Neural cell (in vitro differentiated cells): ENCODE measurements around the gene RNF212. TPM values are rescaled to one million over a fixed set of nuclear protein-coding genes. Genes with fewer than 3 reads are reported as not detected.

Source experiments
- H2AFZ ChIP-seq: fragments of 200-600, 300-800 bp; sonication (generic), shearing (Covaris generic); 2 replicates; pipeline ENCODE4 v1.6.0; 2014; ENCODE audit warnings: low read depth, mild to moderate bottlenecking, antibody characterized with exemption, low read length, moderate library complexity
- H3F3A ChIP-seq: fragments of 200-600 bp; shearing (Covaris generic); 2 replicates; pipeline ENCODE4 v1.6.1; 2016; ENCODE audit warnings: mild to moderate bottlenecking, moderate library complexity, mixed read lengths, antibody characterized with exemption, low read length; ENCODE audit not compliant: insufficient read depth, poor library complexity, severe bottlenecking
- H3K27ac ChIP-seq: fragments of 200-600, 300-800 bp; sonication (generic), shearing (Covaris generic); 2 replicates; pipeline ENCODE4 v1.5.1; 2014; ENCODE audit warnings: mild to moderate bottlenecking, low read length, moderate library complexity
- H3K27me3 ChIP-seq: fragments of 300-800, 200-600 bp; sonication (generic), shearing (Covaris generic); 2 replicates; pipeline ENCODE4 v1.6.0; 2014; ENCODE audit warnings: mild to moderate bottlenecking, low read depth, low read length, moderate library complexity; ENCODE audit not compliant: insufficient read depth
- H3K36me3 ChIP-seq: fragments of 300-800, 200-600 bp; sonication (generic), shearing (Covaris generic); 2 replicates; pipeline ENCODE4 v1.5.1; 2014; ENCODE audit warnings: mild to moderate bottlenecking, antibody characterized with exemption, low read length, moderate library complexity; ENCODE audit not compliant: insufficient read depth
- H3K4me2 ChIP-seq: fragments of 300-800, 200-600 bp; sonication (generic), shearing (Covaris generic); 2 replicates; pipeline ENCODE4 v1.6.0; 2014; ENCODE audit warnings: mild to moderate bottlenecking, low read length
- H3K4me3 ChIP-seq: fragments of 300-800, 200-600 bp; sonication (generic), shearing (Covaris generic); 2 replicates; pipeline ENCODE4 v1.5.1; 2014; ENCODE audit warnings: mild to moderate bottlenecking, low read length, moderate library complexity
- H3K79me2 ChIP-seq: fragments of 200-600 bp; shearing (Covaris generic); replicated peaks from 2 replicates; pipeline ENCODE4 v1.6.0; 2014; ENCODE audit warnings: mild to moderate bottlenecking, low read length, moderate library complexity; ENCODE audit not compliant: insufficient read depth
- H3K9ac ChIP-seq: fragments of 300-800, 200-600 bp; sonication (generic), shearing (Covaris generic); 2 replicates; pipeline ENCODE4 v1.6.1; 2016; ENCODE audit warnings: mild to moderate bottlenecking, low read length, mixed read lengths
- H3K9me2 ChIP-seq: fragments of 200-600 bp; shearing (Covaris generic); 2 replicates; pipeline ENCODE4 v1.6.1; 2016; ENCODE audit warnings: mild to moderate bottlenecking, low read length, mixed read lengths; ENCODE audit not compliant: insufficient read depth
- H3K9me3 ChIP-seq: fragments of 200-600, 300-800 bp; sonication (generic), shearing (Covaris generic); 2 replicates; pipeline ENCODE4 v1.6.1; 2016; ENCODE audit warnings: mild to moderate bottlenecking, mixed run types, low read length, moderate library complexity, mixed read lengths
- H4K20me1 ChIP-seq: fragments of 200-600 bp; shearing (Covaris generic); 2 replicates; pipeline ENCODE4 v1.6.1; 2016; ENCODE audit warnings: mild to moderate bottlenecking, mixed run types; ENCODE audit not compliant: insufficient read depth
- CTCF ChIP-seq: fragments of 450-650 bp; IDR thresholded peaks from 2 replicates; pipeline ENCODE4 v1.5.1; 2014; ENCODE audit warnings: antibody characterized with exemption, mild to moderate bottlenecking, moderate library complexity; ENCODE audit not compliant: poor library complexity, severe bottlenecking
- EP300 ChIP-seq: fragments of 450-650 bp; conservative IDR thresholded peaks from 2 replicates; pipeline ENCODE4 v1.6.1; 2014; ENCODE audit warnings: antibody characterized with exemption, mild to moderate bottlenecking, moderate library complexity; ENCODE audit not compliant: poor library complexity, severe bottlenecking
- EZH2 ChIP-seq: fragments of 200-600, 300-800 bp; shearing (Covaris generic), sonication (generic); IDR thresholded peaks from 2 replicates; pipeline ENCODE4 v1.6.1; 2014; ENCODE audit warnings: antibody characterized with exemption, low read length, borderline replicate concordance, mild to moderate bottlenecking; ENCODE audit not compliant: insufficient read depth, poor library complexity, severe bottlenecking
- MXI1 ChIP-seq: fragments of 450-650 bp; conservative IDR thresholded peaks from 2 replicates; pipeline ENCODE4 v1.6.1; 2014; ENCODE audit warnings: antibody characterized with exemption, mild to moderate bottlenecking; ENCODE audit not compliant: poor library complexity, severe bottlenecking
- POLR2AphosphoS5 ChIP-seq: IDR thresholded peaks from 2 replicates; pipeline ENCODE4 v1.6.1; 2012
- RAD21 ChIP-seq: fragments of 450-650 bp; conservative IDR thresholded peaks from 2 replicates; pipeline ENCODE4 v1.6.1; 2014; ENCODE audit warnings: antibody characterized with exemption, mild to moderate bottlenecking, moderate library complexity
- REST ChIP-seq: IDR thresholded peaks from 2 replicates; pipeline ENCODE4 v1.6.1; 2012; ENCODE audit warnings: borderline replicate concordance
- SMC3 ChIP-seq: fragments of 450-650 bp; conservative IDR thresholded peaks from 2 replicates; pipeline ENCODE4 v1.6.1; 2014; ENCODE audit warnings: antibody characterized with exemption, mild to moderate bottlenecking, moderate library complexity; ENCODE audit not compliant: poor library complexity
- TAF1 ChIP-seq: IDR thresholded peaks from 2 replicates; pipeline ENCODE4 v1.6.1; 2012; ENCODE audit warnings: low read depth
- polyA plus RNA-seq: library from polyadenylated mRNA; depleted of rRNA; stranded (reverse); fragments of >200 nt; gene quantifications from 2 replicates; pipeline ENCODE4 v1.2.3, GENCODE V29; 2014

RNF212 gene
- polyA plus RNA-seq, 1 donor from 2014 or later = 1.5 TPM

GRCh38 chr4:1152290-1152689, 38.9 kb upstream of the RNF212 start:
- Histone ChIP-seq H3K4me2 (no peak overlapping the region), H2AFZ (no peak overlapping the region), H3K9ac (no peak overlapping the region), H3K79me2 (no peaks in the 10 kb centered on the region), H3K36me3 (no peaks in the 10 kb centered on the region), H3K4me3 (no peak overlapping the region), H3K9me2 (no peaks in the 10 kb centered on the region), H3K27me3 (no peaks in the 10 kb centered on the region), H4K20me1 (no peaks in the 10 kb centered on the region), H3K9me3 (no peaks in the 10 kb centered on the region), H3F3A (no peaks in the 10 kb centered on the region), H3K27ac (no peak overlapping the region)
- no peak for TF ChIP-seq POLR2AphosphoS5
- no peak for TF ChIP-seq SMC3
- no peak for TF ChIP-seq MXI1
- TF ChIP-seq CTCF = no peak
- TF ChIP-seq TAF1 = no peak
- no peak for TF ChIP-seq EP300
- TF ChIP-seq EZH2 = no peak
- no peak for TF ChIP-seq RAD21
- no peak for TF ChIP-seq REST

GRCh38 chr4:1151541-1151940, 38.2 kb upstream of the RNF212 start:
- H3K9ac ChIP-seq = no peak overlapping the region
- no peaks in the 10 kb centered on the region for H4K20me1 ChIP-seq
- H3K9me2 ChIP-seq = no peaks in the 10 kb centered on the region
- no peak overlapping the region for H3K4me3 ChIP-seq
- no peaks in the 10 kb centered on the region for H3F3A ChIP-seq
- H2AFZ ChIP-seq = no peak overlapping the region
- no peak overlapping the region for H3K4me2 ChIP-seq
- H3K79me2 ChIP-seq = no peaks in the 10 kb centered on the region
- H3K36me3 ChIP-seq = no peaks in the 10 kb centered on the region
- no peaks in the 10 kb centered on the region for H3K27me3 ChIP-seq
- no peak for TF ChIP-seq SMC3
- no peak for TF ChIP-seq MXI1
- no peak for TF ChIP-seq POLR2AphosphoS5
- TF ChIP-seq EP300 = no peak
- TF ChIP-seq CTCF = no peak
- no peak for TF ChIP-seq EZH2
- no peak for TF ChIP-seq RAD21
- no peak for TF ChIP-seq TAF1
- TF ChIP-seq REST = no peak
- no peaks in the 10 kb centered on the region for H3K9me3 ChIP-seq
- no peak overlapping the region for H3K27ac ChIP-seq
